Thoracic aorta (tissue), 2 donors: ENCODE data around the gene BPIFB2. TPM values are rescaled to one million over a fixed set of nuclear protein-coding genes. Genes with fewer than 3 reads are reported as not detected.

Experiments
- ATAC-seq: fragments of 150-250 bp; one replicate; pipeline ENCODE4 v1.8.0; 2017; ENCODE audit warnings: low read depth; ENCODE audit not compliant: insufficient number of reproducible peaks, low FRiP score
- DNase-seq: peaks from one replicate; pipeline ENCODE4 v3.0.0-alpha.2; 2020; ENCODE audit warnings: low spot score
- H3K27ac ChIP-seq, 2 donors: fragments of 200-600 bp; sonication (generic); 1 replicate in 1 of 2; 2 replicates in 1 of 2; pipeline ENCODE4 v1.5.1; 2016; ENCODE audit warnings: mild to moderate bottlenecking in 2 of 2, moderate library complexity in 2 of 2
- H3K27me3 ChIP-seq: fragments of 200-600 bp; sonication (generic); replicated peaks from 2 replicates; pipeline ENCODE4 v1.6.0; 2016; ENCODE audit warnings: mild to moderate bottlenecking; ENCODE audit not compliant: insufficient read depth
- H3K36me3 ChIP-seq: fragments of 200-600 bp; sonication (generic); one replicate; pipeline ENCODE4 v1.5.1; 2016
- H3K4me1 ChIP-seq, 2 donors: fragments of 200-600 bp; sonication (generic); 1 replicate in 1 of 2; 2 replicates in 1 of 2; pipeline versions ENCODE4 v1.5.1 to v1.6.0; 2016; ENCODE audit warnings: low read depth in 2 of 2, mild to moderate bottlenecking in 1 of 2; ENCODE audit not compliant: control insufficient read depth in 1 of 2
- H3K4me3 ChIP-seq: fragments of 200-600 bp; sonication (generic); 2 replicates; pipeline ENCODE4 v1.5.1; 2016; ENCODE audit warnings: mild to moderate bottlenecking
- H3K9me3 ChIP-seq: fragments of 200-600 bp; sonication (generic); 2 replicates; pipeline ENCODE4 v1.5.1; 2016
- total RNA-seq, 2 donors: library from RNA; depleted of rRNA; stranded (reverse); fragments of >200 nt; gene quantifications; one replicate each; pipeline versions ENCODE4 v1.1.0 to v1.2.3, GENCODE V29; 2016
- TF ChIP-seq, protein P1 (sequence below): fragments of 200-600 bp; sonication (generic); IDR thresholded peaks from one replicate; pipeline ENCODE4 v1.5.1; 2019; ENCODE audit warnings: antibody characterized with exemption

BPIFB2 gene
- total RNA-seq, 2 donors from 2014 or later = not detected

DNA sequence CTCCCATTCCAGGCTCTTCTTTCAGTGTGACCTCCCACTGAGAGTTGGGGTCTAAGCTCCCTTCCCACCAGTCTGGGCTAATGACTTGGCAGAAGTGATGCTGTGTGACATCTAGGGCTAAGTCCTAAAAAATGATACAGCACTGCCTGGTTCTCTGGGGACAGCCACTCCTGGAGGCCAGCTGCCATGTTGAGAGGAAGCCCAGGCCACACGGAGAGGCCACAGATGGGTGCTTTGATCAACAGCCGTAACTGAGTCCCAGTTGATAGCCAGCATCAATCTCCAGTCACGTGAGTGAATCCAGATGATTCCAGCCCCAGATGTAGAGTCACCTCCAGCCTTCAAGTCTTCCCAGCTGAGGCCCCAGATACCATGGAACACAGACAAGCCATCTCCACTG is 17.1 kb upstream of the BPIFB2 start:
- ATAC-seq = no peak
- Histone ChIP-seq H3K9me3 (peaks cover 3% of the 10 kb centered on the region), H3K4me3 (no peak overlapping the region), H3K27me3 (no peaks in the 10 kb centered on the region), H3K36me3 (no peaks in the 10 kb centered on the region), H3K4me1 (no peaks in the 10 kb centered on the region), H3K27ac (no peak overlapping the region)
- TF ChIP-seq, protein P1, sequence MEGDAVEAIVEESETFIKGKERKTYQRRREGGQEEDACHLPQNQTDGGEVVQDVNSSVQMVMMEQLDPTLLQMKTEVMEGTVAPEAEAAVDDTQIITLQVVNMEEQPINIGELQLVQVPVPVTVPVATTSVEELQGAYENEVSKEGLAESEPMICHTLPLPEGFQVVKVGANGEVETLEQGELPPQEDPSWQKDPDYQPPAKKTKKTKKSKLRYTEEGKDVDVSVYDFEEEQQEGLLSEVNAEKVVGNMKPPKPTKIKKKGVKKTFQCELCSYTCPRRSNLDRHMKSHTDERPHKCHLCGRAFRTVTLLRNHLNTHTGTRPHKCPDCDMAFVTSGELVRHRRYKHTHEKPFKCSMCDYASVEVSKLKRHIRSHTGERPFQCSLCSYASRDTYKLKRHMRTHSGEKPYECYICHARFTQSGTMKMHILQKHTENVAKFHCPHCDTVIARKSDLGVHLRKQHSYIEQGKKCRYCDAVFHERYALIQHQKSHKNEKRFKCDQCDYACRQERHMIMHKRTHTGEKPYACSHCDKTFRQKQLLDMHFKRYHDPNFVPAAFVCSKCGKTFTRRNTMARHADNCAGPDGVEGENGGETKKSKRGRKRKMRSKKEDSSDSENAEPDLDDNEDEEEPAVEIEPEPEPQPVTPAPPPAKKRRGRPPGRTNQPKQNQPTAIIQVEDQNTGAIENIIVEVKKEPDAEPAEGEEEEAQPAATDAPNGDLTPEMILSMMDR = no peak
- no peak for DNase-seq

DNA sequence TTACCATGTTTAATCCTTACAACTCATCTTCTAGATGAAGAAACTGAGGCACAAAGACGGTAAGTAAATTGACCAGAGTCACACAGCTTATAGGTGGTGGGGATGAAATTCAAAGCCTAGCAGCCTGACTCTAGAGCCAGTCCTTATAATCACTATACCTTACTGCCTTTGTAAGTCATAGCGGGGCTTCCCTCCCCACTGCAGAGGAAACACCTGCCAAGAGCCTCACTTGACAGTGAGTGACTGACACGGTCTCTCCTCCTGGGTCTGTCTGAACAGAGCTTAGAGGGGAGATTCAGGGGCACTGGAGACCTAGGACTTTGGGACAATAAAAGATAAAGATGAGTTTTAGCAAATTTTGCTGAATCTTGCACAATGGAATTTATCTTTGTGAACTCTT is 16.1 kb upstream of the BPIFB2 start:
- Histone ChIP-seq H3K4me1 (no peaks in the 10 kb centered on the region), H3K27me3 (no peaks in the 10 kb centered on the region), H3K36me3 (no peaks in the 10 kb centered on the region), H3K4me3 (no peak overlapping the region), H3K9me3 (peaks cover 3% of the 10 kb centered on the region), H3K27ac (no peak overlapping the region)
- no peak for ATAC-seq
- TF ChIP-seq, protein P1 = no peak
- DNase-seq = no peak

DNA sequence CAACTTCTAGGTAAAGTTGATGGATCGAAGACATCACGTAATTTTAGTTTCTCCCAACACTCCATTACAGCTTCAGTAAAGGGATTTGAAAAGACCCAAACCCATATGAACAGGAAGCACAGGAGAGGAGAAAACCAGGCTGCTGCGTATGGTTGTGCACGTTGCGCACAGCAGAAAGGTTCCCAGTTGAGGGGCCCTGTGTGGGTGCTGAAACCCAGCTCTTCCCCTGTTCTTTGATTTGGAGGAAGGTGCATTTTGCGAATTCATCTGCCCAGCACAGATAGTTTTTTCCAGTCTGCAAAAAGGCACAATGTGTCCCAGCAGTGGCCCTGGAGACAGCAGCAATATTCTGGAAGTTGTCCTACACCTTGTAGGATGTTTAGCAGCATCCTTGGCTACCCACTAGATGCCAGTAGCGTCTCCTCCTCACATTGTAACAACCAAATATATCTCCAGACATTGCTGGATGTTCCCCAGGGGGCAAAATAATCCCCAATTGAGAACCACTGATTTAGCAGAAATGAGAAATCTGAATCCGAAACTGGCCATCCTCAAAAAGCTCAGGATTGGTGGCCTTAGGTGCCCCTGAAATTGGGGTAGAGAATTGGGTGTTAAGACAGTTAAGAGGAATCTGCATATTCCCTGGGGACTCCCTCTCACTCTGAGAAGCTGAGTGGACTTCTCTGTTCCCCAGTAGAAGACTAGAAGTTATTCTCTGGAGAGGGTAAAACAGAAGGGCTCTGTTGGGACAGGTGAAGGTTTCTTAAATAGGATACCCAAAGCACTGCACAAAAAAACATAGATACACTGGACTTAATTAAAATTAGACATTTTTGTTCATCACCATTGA is 15.5 kb upstream of the BPIFB2 start:
- DNase-seq (no peak), ATAC-seq (no peak)
- Histone ChIP-seq H3K36me3 (no peaks in the 10 kb centered on the region), H3K27me3 (no peaks in the 10 kb centered on the region), H3K9me3 (peaks cover 3% of the 10 kb centered on the region), H3K27ac (no peak overlapping the region), H3K4me3 (no peak overlapping the region), H3K4me1 (no peaks in the 10 kb centered on the region)
- TF ChIP-seq, protein P1 = no peak

DNA sequence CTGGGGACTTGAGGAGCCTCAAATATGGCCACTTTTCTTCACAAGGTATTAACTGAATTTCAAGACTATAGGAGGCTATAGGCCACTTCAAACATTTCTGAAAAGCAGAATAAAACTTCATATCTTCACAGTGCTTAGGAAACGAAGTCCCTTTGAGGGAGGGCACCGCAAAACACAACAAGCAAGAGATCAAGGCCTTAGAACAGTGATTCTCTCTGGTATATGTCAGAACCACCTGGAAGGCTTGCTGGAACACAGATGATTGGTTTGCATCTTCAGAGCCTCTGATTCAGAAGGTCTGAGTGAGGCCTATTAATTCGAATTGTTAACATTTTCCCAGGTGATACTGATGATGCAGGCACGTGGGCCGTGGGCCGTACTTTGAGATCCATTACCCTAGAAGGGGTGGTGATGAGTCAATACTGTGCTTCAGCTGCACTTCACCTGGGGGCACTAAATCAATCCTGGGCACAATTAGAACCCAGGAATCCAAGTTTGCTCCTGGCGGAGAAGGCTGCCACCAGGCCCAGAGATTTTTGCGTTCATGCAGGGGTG is 13.9 kb upstream of the BPIFB2 start:
- H3K9me3 ChIP-seq = peaks cover 3% of the 10 kb centered on the region
- TF ChIP-seq, protein P1 = no peak
- no peak for ATAC-seq
- H3K4me3 ChIP-seq = no peak overlapping the region
- H3K4me1 ChIP-seq = no peaks in the 10 kb centered on the region
- H3K27ac ChIP-seq = no peak overlapping the region
- no peaks in the 10 kb centered on the region for H3K36me3 ChIP-seq
- H3K27me3 ChIP-seq = no peaks in the 10 kb centered on the region
- no peak for DNase-seq

DNA sequence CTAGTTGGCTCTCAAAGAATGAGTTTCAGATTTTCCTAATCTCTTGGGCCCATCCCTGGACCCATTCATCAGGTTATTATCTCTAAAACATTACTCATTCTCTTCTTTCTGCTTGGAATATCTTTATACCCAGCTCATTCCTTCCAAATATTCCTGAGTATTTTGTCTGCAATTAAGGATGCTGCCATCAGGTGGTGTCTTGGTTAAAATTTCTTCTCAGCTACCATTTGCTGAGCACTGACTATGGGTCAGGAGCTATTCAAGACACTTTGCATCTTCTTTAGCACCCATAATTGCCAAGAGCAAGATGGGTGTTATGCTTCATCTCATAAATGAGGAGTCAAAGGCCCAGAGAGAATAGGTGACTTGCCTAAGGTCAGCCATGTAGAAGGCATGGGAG is 11.7 kb upstream of the BPIFB2 start:
- H3K4me1 ChIP-seq = no peaks in the 10 kb centered on the region
- H3K4me3 ChIP-seq = no peak overlapping the region
- H3K27me3 ChIP-seq = no peaks in the 10 kb centered on the region
- no peaks in the 10 kb centered on the region for H3K36me3 ChIP-seq
- TF ChIP-seq, protein P1 = no peak
- H3K27ac ChIP-seq = no peak overlapping the region
- H3K9me3 ChIP-seq = peaks cover 3% of the 10 kb centered on the region
- no peak for ATAC-seq
- DNase-seq = no peak
